ENCODE measurements around the gene C20orf144. TPM values are rescaled to one million over a fixed set of nuclear protein-coding genes. Genes with fewer than 3 reads are reported as not detected.

The C20orf144 gene
- total and polyA plus RNA-seq, 9 of the 15 experiments (the other 6 are each of a cell fraction or from before 2014, with no cell fraction given): 0.04 to 0.23 (median 0.11) TPM; not detected in 2

- TF ChIP-seq, protein P1, sequence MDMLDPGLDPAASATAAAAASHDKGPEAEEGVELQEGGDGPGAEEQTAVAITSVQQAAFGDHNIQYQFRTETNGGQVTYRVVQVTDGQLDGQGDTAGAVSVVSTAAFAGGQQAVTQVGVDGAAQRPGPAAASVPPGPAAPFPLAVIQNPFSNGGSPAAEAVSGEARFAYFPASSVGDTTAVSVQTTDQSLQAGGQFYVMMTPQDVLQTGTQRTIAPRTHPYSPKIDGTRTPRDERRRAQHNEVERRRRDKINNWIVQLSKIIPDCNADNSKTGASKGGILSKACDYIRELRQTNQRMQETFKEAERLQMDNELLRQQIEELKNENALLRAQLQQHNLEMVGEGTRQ (CRISPR knock-in tag; IDR thresholded peaks at IDR 0.05): no peak
- TF ChIP-seq ESRRB (CRISPR knock-in tag; IDR thresholded peaks at IDR 0.05; ENCODE audit: borderline replicate concordance): 0 out of 2 replicates have a peak, but pooled peaks have one; percentile 54
- TF ChIP-seq HDGF (IDR thresholded peaks at IDR 0.05): no peak
- no peak for TF ChIP-seq ETV6 (IDR thresholded peaks at IDR 0.05; ENCODE audit: borderline replicate concordance in 1 of 2, low read depth in 2 of 2, low read length in 1 of 2)
- TF ChIP-seq ETV6 (CRISPR knock-in tag; IDR thresholded peaks at IDR 0.05; ENCODE audit: borderline replicate concordance): no peak
- TF ChIP-seq NCOA4 (IDR thresholded peaks at IDR 0.05; ENCODE audit: partially characterized antibody): no peak
- TF ChIP-seq, protein P2, sequence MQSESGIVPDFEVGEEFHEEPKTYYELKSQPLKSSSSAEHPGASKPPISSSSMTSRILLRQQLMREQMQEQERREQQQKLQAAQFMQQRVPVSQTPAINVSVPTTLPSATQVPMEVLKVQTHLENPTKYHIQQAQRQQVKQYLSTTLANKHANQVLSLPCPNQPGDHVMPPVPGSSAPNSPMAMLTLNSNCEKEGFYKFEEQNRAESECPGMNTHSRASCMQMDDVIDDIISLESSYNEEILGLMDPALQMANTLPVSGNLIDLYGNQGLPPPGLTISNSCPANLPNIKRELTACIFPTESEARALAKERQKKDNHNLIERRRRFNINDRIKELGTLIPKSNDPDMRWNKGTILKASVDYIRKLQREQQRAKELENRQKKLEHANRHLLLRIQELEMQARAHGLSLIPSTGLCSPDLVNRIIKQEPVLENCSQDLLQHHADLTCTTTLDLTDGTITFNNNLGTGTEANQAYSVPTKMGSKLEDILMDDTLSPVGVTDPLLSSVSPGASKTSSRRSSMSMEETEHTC (IDR thresholded peaks at IDR 0.05): no peak
- TF ChIP-seq, protein P3, sequence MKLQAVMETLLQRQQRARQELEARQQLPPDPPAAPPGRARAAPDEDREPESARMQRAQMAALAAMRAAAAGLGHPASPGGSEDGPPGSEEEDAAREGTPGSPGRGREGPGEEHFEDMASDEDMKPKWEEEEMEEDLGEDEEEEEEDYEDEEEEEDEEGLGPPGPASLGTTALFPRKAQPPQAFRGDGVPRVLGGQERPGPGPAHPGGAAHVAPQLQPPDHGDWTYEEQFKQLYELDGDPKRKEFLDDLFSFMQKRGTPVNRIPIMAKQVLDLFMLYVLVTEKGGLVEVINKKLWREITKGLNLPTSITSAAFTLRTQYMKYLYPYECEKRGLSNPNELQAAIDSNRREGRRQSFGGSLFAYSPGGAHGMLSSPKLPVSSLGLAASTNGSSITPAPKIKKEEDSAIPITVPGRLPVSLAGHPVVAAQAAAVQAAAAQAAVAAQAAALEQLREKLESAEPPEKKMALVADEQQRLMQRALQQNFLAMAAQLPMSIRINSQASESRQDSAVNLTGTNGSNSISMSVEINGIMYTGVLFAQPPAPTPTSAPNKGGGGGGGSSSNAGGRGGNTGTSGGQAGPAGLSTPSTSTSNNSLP (IDR thresholded peaks at IDR 0.05; ENCODE audit: borderline replicate concordance, low read depth, low read length): no peak
- TF ChIP-seq ZC3H4 (CRISPR knock-in tag; IDR thresholded peaks at IDR 0.05; ENCODE audit: borderline replicate concordance): no peak
- 0 out of 2 replicates have a peak, but pooled peaks have one; percentile 54 for TF ChIP-seq ZNF76 (CRISPR knock-in tag; IDR thresholded peaks at IDR 0.05; ENCODE audit: borderline replicate concordance)
- TF ChIP-seq E4F1 (CRISPR knock-in tag; IDR thresholded peaks at IDR 0.05; ENCODE audit: borderline replicate concordance): no peak
- TF ChIP-seq JUNB (CRISPR knock-in tag; conservative IDR thresholded peaks at IDR 0.05): no peak
- TF ChIP-seq TAF7 (tag; IDR thresholded peaks at IDR 0.05): no peak
- TF ChIP-seq BRD9 (IDR thresholded peaks at IDR 0.05; ENCODE audit: low read depth, partially characterized antibody): no peak
- TF ChIP-seq ERF (CRISPR knock-in tag; IDR thresholded peaks at IDR 0.05): peak; percentile 73; the same call in 1 of the 2 replicates
- TF ChIP-seq ZNF3 (CRISPR knock-in tag; IDR thresholded peaks at IDR 0.05): no peak
- TF ChIP-seq PHB (CRISPR knock-in tag; IDR thresholded peaks at IDR 0.05): no peak
- TF ChIP-seq DNMT1 (IDR thresholded peaks at IDR 0.05): no peak
- no peak for TF ChIP-seq ZNF398 (CRISPR knock-in tag; IDR thresholded peaks at IDR 0.05)
Observed at GRCh38 chr20:33663161-33664084, 1.3 kb downstream of the C20orf144 start (continued).

All from K562 (cell line).